H1 (cell line): ENCODE results near the gene XPO1. TPM values are rescaled to one million over a fixed set of nuclear protein-coding genes. Genes with fewer than 3 reads are reported as not detected.

Source experiments
- CHD1 ChIP-seq: IDR thresholded peaks from 2 replicates; pipeline ENCODE4 v1.6.1; 2012; ENCODE audit warnings: low read depth, low read length, improper control_type of control experiment
- CHD7 ChIP-seq: fragments of 300-600 bp; sonication (generic); IDR thresholded peaks from 2 replicates; pipeline ENCODE4 v1.7.1; 2012; ENCODE audit warnings: low read length, moderate library complexity, mild to moderate bottlenecking, inconsistent platforms; ENCODE audit not compliant: insufficient replicate concordance
- CTBP2 ChIP-seq: IDR thresholded peaks from 2 replicates; pipeline ENCODE4 v1.7.0; 2011; ENCODE audit warnings: borderline replicate concordance, mild to moderate bottlenecking, moderate library complexity, mixed read lengths, low read length; ENCODE audit not compliant: insufficient read depth, insufficient read length
- HDAC2 ChIP-seq, 2 experiments: fragments of 300-600 bp in 1 of 2; sonication (generic) in 1 of 2; IDR thresholded peaks; 2 replicates each; pipeline ENCODE4 v1.6.1; 2011 to 2012; ENCODE audit warnings: low read depth in 2 of 2, low read length in 2 of 2, mild to moderate bottlenecking in 2 of 2, moderate library complexity in 2 of 2, borderline replicate concordance in 1 of 2, inconsistent platforms in 1 of 2
- KDM1A ChIP-seq: fragments of 200-600, 300-600 bp; sonication (generic); IDR thresholded peaks from 2 replicates; pipeline ENCODE4 v1.7.1; 2016; ENCODE audit warnings: mild to moderate bottlenecking, low read length, borderline replicate concordance
- NRF1 ChIP-seq: IDR thresholded peaks from 2 replicates; pipeline ENCODE4 v1.6.1; 2011; ENCODE audit warnings: mild to moderate bottlenecking, low read depth, low read length, improper control_type of control experiment
- SP4 ChIP-seq: IDR thresholded peaks from 2 replicates; pipeline ENCODE4 v1.6.1; 2012; ENCODE audit warnings: low read length, inconsistent platforms
- SRF ChIP-seq: IDR thresholded peaks from 2 replicates; pipeline ENCODE4 v1.6.1; 2011; ENCODE audit warnings: mild to moderate bottlenecking, low read depth, low read length, moderate library complexity
- TAF1 ChIP-seq: IDR thresholded peaks from 2 replicates; pipeline ENCODE4 v1.6.1; 2011; ENCODE audit warnings: mild to moderate bottlenecking, low read depth, low read length
- polyA plus RNA-seq, 7 experiments: library from polyadenylated mRNA; depleted of rRNA in 3 of 7; stranded (reverse) in 5 of 7; unstranded in 2 of 7; fragments of >200 nt in 5 of 7; fragments of 200-250 nt in 2 of 7; gene quantifications; 1 replicate in 5 of 7; 2 replicates in 1 of 7; 4 replicates in 1 of 7; pipeline versions ENCODE4 v1.2.1 to v1.2.3, GENCODE V29; 2011 to 2013; ENCODE audit warnings: missing spikeins in 2 of 7, mixed read lengths in 2 of 7
- total RNA-seq: library from RNA; stranded (reverse); fragmentation: NEBNext Ultra II Directional; extraction: Animal tissue kit (Norgen Biotek cat#: 25700); gene quantifications from 2 replicates; pipeline ENCODE4 v1.2.1, GENCODE V29; 2021
- TF ChIP-seq, protein P1 (sequence below): IDR thresholded peaks from 2 replicates; pipeline ENCODE4 v1.6.1; 2012; ENCODE audit warnings: inconsistent platforms

Gene XPO1
- total and polyA plus RNA-seq, 2 of the 8 experiments (the other 6 are each of a cell fraction or from before 2014, with no cell fraction given), result 110 to 296 TPM

- no peak for TF ChIP-seq CHD7
- no peak for TF ChIP-seq CTBP2
- 0 out of 4 replicates have a peak, but pooled peaks of 1 of the 2 experiments have one; percentile 36 for TF ChIP-seq HDAC2 (IDR thresholded peaks at IDR 0.05; ENCODE audit: borderline replicate concordance in 1 of 2, low read depth in 2 of 2, low read length in 2 of 2)
- peak; percentile 87 for TF ChIP-seq CHD1
- no peak; the same call in 1 of the 2 replicates for TF ChIP-seq SP4
- TF ChIP-seq, protein P1, sequence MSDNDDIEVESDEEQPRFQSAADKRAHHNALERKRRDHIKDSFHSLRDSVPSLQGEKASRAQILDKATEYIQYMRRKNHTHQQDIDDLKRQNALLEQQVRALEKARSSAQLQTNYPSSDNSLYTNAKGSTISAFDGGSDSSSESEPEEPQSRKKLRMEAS, result peak; percentile 78
- peak; percentile 96 for TF ChIP-seq TAF1
- TF ChIP-seq NRF1, result no peak
- no peak for TF ChIP-seq KDM1A
- TF ChIP-seq SRF, result no peak
Measured at GRCh38 chr2:61536572-61537276, 1.4 kb downstream of the XPO1 start (continued).
